Measurements from ENCODE around the gene HMG20A.

The HMG20A gene

DNA sequence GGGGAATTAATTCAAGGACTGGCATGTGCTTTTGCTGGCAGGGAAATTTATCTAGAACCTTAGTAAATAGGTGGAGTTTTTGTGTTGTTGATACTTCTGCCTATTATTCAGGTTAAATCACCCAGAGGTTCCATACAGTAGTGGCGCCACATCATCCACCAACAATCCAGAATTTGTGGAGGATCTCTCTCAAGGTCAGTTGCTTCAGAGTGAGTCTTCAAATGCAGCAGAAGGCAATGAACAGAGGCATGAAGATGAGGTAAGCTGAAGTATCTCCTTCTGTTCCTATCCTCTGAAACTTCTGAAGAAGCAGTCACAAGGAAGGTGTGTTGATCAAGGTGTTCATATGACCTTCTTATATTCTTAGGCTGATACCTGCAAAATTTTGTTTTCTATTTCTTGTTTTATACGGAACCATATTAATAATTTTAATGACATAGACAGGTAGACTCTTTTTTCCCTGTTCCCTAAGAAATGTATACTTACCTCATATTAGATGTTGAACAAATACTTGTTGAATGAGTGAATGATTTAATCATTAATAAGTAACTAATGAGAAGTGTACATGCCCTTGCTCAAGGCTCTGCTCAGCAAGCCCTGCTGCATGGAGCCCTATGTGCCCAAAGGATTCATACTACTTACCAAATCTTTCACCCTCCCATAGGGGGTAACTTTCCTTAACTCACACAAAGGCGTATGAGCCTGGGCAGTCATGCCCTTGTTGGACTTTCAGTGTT is 43.6 kb downstream of the HMG20A start (continued):
- TF ChIP-seq ZNF565 (CRISPR knock-in tag; conservative IDR thresholded peaks at IDR 0.05; ENCODE audit: low read depth) (no peak), GLIS3 (CRISPR knock-in tag; IDR thresholded peaks at IDR 0.05) (no peak), ISL1 (CRISPR knock-in tag; IDR thresholded peaks at IDR 0.05) (no peak), ESRRG (CRISPR knock-in tag; IDR thresholded peaks at IDR 0.05) (no peak), ZNF70 (CRISPR knock-in tag; IDR thresholded peaks at IDR 0.05) (no peak), ZFP3 (CRISPR knock-in tag; IDR thresholded peaks at IDR 0.05) (no peak)
- TF ChIP-seq, protein P1, sequence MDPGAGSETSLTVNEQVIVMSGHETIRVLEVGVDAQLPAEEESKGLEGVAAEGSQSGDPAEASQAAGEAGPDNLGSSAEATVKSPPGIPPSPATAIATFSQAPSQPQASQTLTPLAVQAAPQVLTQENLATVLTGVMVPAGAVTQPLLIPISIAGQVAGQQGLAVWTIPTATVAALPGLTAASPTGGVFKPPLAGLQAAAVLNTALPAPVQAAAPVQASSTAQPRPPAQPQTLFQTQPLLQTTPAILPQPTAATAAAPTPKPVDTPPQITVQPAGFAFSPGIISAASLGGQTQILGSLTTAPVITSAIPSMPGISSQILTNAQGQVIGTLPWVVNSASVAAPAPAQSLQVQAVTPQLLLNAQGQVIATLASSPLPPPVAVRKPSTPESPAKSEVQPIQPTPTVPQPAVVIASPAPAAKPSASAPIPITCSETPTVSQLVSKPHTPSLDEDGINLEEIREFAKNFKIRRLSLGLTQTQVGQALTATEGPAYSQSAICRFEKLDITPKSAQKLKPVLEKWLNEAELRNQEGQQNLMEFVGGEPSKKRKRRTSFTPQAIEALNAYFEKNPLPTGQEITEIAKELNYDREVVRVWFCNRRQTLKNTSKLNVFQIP (CRISPR knock-in tag; IDR thresholded peaks at IDR 0.05; ENCODE audit: borderline replicate concordance, low read depth): no peak

DNA sequence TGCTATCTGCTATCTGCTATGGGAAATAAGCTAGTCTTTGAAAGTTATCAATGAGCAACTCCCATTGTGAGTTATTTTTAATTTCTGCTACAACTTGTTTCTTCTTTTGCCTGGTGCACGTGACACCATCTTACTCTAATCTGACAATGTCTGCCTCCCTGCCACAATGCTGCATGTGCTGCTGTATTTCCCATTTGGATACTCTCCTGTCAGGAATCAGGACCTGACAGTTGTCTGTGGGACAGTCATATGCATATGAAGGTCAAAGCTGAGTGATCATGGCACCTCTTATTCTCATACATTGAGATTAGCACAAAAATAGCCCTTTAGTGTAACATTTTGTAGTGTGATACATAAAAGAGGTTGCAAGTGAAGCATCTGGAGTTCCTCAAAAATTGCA is 45.8 kb downstream of the HMG20A start:
- TF ChIP-seq, protein P1 (CRISPR knock-in tag; IDR thresholded peaks at IDR 0.05; ENCODE audit: borderline replicate concordance, low read depth): no peak
- TF ChIP-seq TCF4 (CRISPR knock-in tag; IDR thresholded peaks at IDR 0.05; ENCODE audit: borderline replicate concordance) (no peak), PPARA (CRISPR knock-in tag; IDR thresholded peaks at IDR 0.05; ENCODE audit: borderline replicate concordance) (no peak), GLIS3 (CRISPR knock-in tag; IDR thresholded peaks at IDR 0.05) (no peak), RARB (CRISPR knock-in tag; IDR thresholded peaks at IDR 0.05) (no peak), ZNF70 (CRISPR knock-in tag; IDR thresholded peaks at IDR 0.05) (no peak), ZFP3 (CRISPR knock-in tag; IDR thresholded peaks at IDR 0.05) (no peak), ZNF565 (CRISPR knock-in tag; conservative IDR thresholded peaks at IDR 0.05; ENCODE audit: low read depth) (no peak), ARNTL (CRISPR knock-in tag; IDR thresholded peaks at IDR 0.05; ENCODE audit: borderline replicate concordance, low read depth) (no peak), OSR1 (CRISPR knock-in tag; IDR thresholded peaks at IDR 0.05) (no peak), CSDC2 (CRISPR knock-in tag; IDR thresholded peaks at IDR 0.05) (no peak), ZNF8 (CRISPR knock-in tag; IDR thresholded peaks at IDR 0.05) (no peak), TOX (CRISPR knock-in tag; IDR thresholded peaks at IDR 0.05; ENCODE audit: borderline replicate concordance) (no peak), ISL1 (CRISPR knock-in tag; IDR thresholded peaks at IDR 0.05) (no peak), ESRRG (CRISPR knock-in tag; IDR thresholded peaks at IDR 0.05) (no peak), BACH2 (CRISPR knock-in tag; IDR thresholded peaks at IDR 0.05; ENCODE audit: borderline replicate concordance) (no peak)
- TF ChIP-seq, protein P2, sequence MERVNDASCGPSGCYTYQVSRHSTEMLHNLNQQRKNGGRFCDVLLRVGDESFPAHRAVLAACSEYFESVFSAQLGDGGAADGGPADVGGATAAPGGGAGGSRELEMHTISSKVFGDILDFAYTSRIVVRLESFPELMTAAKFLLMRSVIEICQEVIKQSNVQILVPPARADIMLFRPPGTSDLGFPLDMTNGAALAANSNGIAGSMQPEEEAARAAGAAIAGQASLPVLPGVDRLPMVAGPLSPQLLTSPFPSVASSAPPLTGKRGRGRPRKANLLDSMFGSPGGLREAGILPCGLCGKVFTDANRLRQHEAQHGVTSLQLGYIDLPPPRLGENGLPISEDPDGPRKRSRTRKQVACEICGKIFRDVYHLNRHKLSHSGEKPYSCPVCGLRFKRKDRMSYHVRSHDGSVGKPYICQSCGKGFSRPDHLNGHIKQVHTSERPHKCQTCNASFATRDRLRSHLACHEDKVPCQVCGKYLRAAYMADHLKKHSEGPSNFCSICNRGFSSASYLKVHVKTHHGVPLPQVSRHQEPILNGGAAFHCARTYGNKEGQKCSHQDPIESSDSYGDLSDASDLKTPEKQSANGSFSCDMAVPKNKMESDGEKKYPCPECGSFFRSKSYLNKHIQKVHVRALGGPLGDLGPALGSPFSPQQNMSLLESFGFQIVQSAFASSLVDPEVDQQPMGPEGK (CRISPR knock-in tag; IDR thresholded peaks at IDR 0.05; ENCODE audit: borderline replicate concordance): no peak
- TF ChIP-seq, protein P3, sequence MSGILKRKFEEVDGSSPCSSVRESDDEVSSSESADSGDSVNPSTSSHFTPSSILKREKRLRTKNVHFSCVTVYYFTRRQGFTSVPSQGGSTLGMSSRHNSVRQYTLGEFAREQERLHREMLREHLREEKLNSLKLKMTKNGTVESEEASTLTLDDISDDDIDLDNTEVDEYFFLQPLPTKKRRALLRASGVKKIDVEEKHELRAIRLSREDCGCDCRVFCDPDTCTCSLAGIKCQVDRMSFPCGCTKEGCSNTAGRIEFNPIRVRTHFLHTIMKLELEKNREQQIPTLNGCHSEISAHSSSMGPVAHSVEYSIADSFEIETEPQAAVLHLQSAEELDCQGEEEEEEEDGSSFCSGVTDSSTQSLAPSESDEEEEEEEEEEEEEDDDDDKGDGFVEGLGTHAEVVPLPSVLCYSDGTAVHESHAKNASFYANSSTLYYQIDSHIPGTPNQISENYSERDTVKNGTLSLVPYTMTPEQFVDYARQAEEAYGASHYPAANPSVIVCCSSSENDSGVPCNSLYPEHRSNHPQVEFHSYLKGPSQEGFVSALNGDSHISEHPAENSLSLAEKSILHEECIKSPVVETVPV (CRISPR knock-in tag; IDR thresholded peaks at IDR 0.05): no peak
- TF ChIP-seq, protein P4, sequence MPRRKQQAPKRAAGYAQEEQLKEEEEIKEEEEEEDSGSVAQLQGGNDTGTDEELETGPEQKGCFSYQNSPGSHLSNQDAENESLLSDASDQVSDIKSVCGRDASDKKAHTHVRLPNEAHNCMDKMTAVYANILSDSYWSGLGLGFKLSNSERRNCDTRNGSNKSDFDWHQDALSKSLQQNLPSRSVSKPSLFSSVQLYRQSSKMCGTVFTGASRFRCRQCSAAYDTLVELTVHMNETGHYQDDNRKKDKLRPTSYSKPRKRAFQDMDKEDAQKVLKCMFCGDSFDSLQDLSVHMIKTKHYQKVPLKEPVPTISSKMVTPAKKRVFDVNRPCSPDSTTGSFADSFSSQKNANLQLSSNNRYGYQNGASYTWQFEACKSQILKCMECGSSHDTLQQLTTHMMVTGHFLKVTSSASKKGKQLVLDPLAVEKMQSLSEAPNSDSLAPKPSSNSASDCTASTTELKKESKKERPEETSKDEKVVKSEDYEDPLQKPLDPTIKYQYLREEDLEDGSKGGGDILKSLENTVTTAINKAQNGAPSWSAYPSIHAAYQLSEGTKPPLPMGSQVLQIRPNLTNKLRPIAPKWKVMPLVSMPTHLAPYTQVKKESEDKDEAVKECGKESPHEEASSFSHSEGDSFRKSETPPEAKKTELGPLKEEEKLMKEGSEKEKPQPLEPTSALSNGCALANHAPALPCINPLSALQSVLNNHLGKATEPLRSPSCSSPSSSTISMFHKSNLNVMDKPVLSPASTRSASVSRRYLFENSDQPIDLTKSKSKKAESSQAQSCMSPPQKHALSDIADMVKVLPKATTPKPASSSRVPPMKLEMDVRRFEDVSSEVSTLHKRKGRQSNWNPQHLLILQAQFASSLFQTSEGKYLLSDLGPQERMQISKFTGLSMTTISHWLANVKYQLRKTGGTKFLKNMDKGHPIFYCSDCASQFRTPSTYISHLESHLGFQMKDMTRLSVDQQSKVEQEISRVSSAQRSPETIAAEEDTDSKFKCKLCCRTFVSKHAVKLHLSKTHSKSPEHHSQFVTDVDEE (CRISPR knock-in tag; IDR thresholded peaks at IDR 0.05): no peak

DNA sequence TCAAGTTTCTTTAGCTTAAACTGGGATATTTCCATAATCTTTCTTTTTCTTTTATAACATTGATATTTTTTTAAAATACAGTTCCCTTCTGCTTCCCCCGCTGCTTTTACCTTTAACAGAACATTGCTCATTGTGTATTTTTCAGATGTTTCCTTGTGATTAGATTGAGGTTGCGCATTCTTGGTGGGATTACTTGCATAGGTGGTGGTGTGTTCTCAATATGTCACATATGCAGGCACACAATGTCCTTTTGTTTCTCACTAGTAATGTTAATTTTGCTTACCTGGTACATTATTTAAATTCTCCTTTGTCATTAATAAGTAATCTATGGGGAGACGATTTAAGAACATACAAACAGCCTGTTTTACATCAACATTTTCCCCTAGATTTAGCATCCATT is 48.2 kb downstream of the HMG20A start:
- no peak for ATAC-seq
- TF ChIP-seq ARNTL (CRISPR knock-in tag; IDR thresholded peaks at IDR 0.05; ENCODE audit: borderline replicate concordance, low read depth): no peak
- TF ChIP-seq GLIS3 (CRISPR knock-in tag; IDR thresholded peaks at IDR 0.05): no peak
- TF ChIP-seq PPARA (CRISPR knock-in tag; IDR thresholded peaks at IDR 0.05; ENCODE audit: borderline replicate concordance): no peak
- TF ChIP-seq, protein P2 (CRISPR knock-in tag; IDR thresholded peaks at IDR 0.05; ENCODE audit: borderline replicate concordance): no peak
- TF ChIP-seq, protein P5, sequence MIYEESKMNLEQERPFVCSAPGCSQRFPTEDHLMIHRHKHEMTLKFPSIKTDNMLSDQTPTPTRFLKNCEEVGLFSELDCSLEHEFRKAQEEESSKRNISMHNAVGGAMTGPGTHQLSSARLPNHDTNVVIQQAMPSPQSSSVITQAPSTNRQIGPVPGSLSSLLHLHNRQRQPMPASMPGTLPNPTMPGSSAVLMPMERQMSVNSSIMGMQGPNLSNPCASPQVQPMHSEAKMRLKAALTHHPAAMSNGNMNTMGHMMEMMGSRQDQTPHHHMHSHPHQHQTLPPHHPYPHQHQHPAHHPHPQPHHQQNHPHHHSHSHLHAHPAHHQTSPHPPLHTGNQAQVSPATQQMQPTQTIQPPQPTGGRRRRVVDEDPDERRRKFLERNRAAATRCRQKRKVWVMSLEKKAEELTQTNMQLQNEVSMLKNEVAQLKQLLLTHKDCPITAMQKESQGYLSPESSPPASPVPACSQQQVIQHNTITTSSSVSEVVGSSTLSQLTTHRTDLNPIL (CRISPR knock-in tag; IDR thresholded peaks at IDR 0.05; ENCODE audit: low read depth): no peak
- TF ChIP-seq, protein P4 (CRISPR knock-in tag; IDR thresholded peaks at IDR 0.05): no peak

More for the DNA sequence above, 45.8 kb downstream of the HMG20A start:
- ATAC-seq: no peak

Measured in SK-N-SH treated with all-trans-retinoic acid at 6 μM for 48 hours (cell line).